GM18873 (cell line): ENCODE data around the gene SEH1L.
"Not testable (repeated sequence)": the region's sequence is repeated elsewhere in the genome, so short reads cannot be mapped to it uniquely, and the experiment has no call there.

Experiments used
- ATAC-seq: cut with Tn5 transposase; IDR thresholded peaks from one replicate; pipeline ENCODE4 v1.9.1; 2021; ENCODE audit warnings: mild to moderate bottlenecking, moderate library complexity, moderate number of reproducible peaks; ENCODE audit not compliant: unreplicated experiment, low FRiP score

The SEH1L gene

DNA sequence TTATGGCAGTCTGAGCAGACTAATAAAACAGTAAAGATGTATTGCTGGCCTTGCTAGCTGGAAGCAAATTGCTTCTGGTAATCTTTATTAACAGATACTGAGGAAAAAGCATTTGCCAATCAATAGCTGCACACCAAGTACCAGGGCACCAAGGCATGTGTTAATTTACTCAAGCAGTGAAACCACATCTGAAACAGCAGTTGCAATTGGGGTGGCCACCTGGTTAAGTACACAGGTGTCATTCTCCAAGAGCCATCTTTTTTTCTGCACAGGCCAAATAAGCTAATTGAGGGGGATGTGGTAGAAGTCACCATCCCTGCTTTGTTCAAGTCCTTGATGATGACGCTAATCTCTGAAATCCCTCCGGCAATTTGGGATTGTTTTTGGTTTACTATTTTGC lies 8.6 kb upstream of the SEH1L start:
- no peak for ATAC-seq

DNA sequence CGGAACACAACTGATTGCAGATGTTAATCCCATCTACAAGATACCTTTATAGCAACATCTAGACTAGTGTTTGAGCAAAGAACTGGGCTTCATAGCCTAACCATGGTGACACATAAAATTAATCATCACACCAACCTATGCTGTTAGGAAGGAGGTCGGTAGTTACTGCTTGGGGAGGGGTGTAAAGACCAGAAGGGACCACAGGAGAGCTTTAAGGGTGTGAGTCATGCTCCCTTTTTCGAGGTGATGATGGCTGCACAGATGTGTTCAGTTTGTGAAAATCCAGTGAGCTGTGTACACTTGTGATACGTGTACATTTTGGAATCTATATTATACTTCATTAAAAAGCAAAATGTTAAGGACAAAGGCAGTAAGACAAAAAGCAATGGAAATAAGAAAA lies 4.6 kb upstream of the SEH1L start:
- ATAC-seq: no peak

GRCh38 chr18:12944709-12945108 lies 3.1 kb upstream of the SEH1L start:
- ATAC-seq: no peak

DNA sequence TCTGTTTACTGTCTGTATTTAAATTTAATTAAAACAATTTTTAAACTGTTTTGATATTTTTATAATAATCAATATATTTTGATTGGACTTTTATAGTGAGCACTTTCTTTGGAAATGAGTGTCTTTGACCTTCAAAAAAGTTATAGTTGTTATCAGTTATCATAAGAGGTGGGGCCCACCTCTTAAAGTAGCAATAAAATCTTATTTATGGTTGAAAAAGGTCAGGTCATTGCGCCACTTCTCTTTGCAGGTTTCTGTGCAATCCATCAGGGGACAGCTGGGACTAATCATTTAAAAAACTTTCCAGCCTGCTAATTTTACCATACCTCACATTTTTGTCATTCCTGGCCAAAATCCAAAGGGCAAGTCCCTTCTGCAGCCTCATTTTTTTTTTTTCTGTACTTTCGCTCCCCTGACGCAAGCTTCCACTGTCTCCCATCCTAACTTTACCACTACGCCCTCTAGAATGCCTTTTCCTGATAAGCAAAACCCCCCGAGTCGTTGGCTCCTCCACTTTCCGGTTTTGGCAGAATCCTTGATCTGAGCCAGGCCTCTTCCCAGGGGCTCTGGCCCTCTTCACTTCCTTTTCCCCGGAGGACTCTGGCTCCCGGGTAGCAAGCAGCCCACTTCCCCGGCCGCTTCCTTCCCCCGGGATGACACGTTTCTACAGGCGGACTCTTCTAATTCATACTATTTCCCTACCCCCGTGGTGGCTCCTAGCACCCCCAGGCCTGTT lies 1.1 kb upstream of the SEH1L start:
- no peak for ATAC-seq

- peak; percentile 66 for ATAC-seq
Measured at GRCh38 chr18:12948050-12948804, 416 bp downstream of the SEH1L start.

DNA sequence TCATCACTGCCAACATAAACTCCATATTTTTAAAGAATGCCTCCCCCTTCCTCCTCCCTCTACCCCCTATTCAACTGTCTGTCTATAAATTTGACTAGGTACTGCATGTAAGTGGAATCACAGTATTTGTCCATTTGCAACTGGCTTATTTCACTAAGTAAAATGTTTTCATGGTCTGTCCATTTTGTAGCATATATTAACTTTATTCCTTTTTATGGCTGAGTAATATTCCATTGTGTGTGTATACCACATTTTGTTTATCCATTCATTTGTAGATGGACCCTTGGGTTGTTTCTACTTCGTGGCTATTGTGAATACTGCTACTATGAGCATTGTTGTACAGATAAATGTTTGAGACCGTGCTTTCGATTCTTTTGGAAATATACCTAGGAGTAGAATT lies 10.7 kb downstream of the SEH1L start:
- no peak for ATAC-seq

DNA sequence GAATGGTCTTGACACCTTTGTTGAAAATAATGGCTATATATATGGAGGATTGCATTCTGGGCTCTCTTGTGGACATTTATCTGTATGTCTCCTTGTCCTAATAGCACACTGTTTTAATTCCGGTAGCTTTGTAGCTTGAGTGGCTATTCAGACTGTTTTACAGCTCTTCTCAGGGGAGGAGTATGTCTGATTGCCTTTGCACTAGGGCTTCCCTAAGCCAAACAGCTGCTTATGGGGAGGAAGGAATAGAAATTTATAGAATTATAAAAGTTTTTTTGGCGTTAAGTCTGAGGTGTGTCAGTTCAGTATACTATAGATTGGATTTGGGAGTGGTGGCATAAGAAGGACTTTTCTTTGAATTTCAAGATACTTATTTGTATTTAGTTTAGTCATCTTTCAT lies 12.6 kb downstream of the SEH1L start:
- ATAC-seq: no peak

DNA sequence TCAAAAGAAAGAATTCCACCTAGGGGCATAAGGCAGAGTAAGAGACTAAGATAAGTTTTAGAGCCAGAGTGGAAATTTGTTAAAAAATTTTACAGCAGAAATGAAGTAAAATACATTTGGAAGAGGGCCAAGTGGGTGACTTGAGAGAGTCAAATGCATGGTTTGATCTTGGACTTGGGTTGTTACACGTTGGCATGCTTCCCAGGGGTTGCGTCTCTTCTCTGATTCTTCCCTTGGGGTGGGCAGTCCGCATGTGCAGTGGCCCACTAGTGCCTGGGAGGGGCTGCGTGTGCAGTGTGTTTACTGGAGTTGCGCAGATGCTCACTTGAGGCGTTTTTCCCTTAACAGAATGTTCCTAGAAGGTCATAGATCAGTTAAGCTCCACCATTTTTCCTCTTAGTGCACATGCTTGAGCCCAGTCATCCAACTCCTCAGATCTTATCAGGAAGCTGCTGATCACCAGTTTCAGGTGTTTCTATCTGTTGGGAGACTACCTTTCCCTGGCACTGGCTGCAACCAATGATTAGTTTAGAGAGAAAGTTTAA lies 13.1 kb downstream of the SEH1L start:
- ATAC-seq: no peak

GRCh38 chr18:12963069-12963468 lies 15.3 kb downstream of the SEH1L start:
- no peak for ATAC-seq

GRCh38 chr18:12968115-12968514 lies 20.3 kb downstream of the SEH1L start:
- no peak for ATAC-seq

- no peak for ATAC-seq
Measured at GRCh38 chr18:12968619-12969018, 20.8 kb downstream of the SEH1L start.

GRCh38 chr18:12973562-12974213 lies 25.9 kb downstream of the SEH1L start:
- ATAC-seq: no peak

DNA sequence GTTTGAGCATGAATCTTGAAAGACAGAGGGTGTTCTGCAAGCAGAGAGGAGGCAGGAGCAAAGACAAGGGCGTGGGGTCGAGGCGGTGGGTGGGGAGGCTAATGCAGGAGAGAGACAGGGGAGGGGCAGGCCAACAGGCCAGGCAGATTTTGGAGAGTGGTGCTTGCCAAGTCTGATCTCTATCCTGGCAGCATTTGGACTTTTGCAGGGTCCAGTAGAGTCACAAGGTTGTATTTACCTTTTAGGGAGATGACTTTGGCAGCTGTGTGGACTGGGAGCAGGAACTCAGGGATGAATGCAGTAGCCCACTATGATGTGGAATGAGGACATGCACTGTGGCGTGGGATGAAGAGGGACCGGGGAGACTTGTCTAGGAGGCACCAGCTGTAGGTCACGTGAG lies 27.7 kb downstream of the SEH1L start:
- no peak for ATAC-seq

DNA sequence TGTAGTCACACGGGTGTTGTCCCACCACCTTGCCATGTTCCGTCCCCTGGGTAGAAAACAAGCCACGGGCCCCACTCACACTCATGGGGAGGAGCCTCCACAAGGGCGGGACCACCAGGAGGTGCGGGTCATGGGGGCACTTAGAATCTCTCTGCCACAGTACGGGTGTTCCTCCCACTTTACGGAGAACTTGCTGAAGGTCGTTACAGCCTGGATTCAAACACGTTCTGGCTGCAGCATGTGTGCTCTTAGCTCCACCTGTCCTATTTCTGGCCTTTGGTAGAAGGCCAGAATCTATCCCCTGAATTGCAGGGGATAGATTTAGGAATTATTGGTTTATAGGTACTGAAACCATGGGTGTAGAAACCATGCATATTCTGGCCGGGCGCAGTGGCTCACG lies 28.5 kb downstream of the SEH1L start:
- ATAC-seq: no peak

- ATAC-seq: not testable (repeated sequence)
Measured at GRCh38 chr18:12980065-12980464, 32.3 kb downstream of the SEH1L start.

GRCh38 chr18:12989397-12990122 lies 41.7 kb downstream of the SEH1L start:
- ATAC-seq: no peak

- ATAC-seq: no peak
Measured at GRCh38 chr18:12990123-12990475, 42.3 kb downstream of the SEH1L start.

DNA sequence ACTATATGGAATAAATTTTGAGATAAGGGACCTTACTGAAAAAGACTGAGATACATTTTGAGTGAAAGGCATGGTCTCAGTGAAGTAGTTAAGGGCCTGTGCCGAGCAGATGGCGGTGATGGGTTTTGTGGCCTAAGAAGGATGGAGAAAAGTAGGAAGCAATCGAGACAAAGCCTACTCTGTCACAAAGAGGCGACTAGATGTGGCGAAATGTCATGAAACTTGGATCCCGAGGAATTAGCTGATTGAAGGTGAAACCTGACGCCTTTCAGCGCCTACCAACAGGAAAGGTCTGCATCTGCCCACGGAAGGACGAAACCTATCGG lies 42.8 kb downstream of the SEH1L start:
- ATAC-seq: no peak

DNA sequence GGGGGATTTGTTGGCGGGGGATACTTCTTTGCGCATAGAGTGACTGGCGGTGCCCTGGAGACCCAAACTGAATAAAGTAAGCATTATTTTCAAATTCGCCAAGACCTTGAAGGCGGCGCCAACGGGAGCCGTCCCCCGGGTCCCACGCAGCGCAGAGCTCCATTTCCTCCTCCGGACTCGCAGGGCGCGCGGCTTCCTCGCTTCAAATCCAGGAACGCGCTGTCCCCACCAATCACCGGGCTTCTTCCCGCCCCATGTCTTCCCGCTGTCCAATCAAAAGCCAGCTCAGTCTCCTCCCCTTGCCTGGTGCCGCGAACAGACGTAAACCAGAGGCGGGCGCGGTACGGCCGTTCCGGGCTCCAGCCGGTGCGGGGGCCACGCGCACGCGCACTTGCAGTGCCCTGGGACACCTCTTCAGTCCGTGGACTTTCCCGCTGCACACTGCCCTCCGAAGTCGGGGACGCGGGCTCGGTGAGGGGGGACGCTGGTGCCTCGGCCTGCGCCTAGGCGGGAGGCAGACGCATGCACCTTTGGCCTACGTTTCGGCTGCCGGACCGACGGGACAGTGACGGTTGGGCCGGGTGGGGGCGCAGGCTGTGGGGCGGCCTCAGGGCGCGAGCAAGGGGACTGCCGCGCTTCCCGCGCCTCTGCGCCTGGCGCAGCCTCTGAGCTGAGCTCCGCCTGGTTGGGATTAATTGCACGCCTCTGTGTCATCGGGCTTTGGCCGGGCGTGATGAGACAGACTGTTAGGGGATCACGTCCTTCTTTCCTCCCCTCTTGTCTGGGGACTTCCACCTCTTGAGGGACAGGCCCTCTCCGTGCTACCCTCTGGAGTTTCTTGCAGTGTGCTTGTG lies 43.4 kb downstream of the SEH1L start, which contains the start of gene CEP192:
Gene CEP192, plus strand, starts transcription at position 396 of the 854 bp plus-strand sequence. CDS start 8,063 bp downstream, outside the sequence.
- peak; percentile 88 for ATAC-seq

DNA sequence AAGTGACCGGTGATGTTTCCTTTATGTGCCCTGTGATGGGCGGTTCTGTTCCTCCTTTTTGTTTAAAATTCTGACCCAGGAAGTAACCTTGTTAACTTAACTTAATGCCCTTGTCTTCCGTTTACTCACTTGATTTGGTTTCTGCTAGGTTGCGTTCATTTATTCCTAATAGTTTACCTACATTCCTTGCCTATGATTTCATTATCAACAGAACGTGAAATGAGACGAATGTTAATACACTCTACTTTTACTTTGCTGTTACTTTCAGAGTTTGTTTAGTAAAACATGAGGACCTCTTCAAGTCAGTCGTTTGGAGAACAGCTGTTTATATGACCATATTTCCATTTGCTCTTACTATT lies 44.0 kb downstream of the SEH1L start:
- ATAC-seq: no peak
